ENCODE data around the gene HIP1R.
A peak's percentile ranks its signal among the peaks of the same experiment; 100 is the strongest.

HIP1R gene

GRCh38 chr12:122858171-122858570, 22.9 kb downstream of the HIP1R start:
- no peak overlapping the region for H3K4me3 ChIP-seq (ENCODE audit: low read depth, low read length)
- TF ChIP-seq MYC (IDR thresholded peaks at IDR 0.05; ENCODE audit: low read depth, low read length) = no peak
- no peak for TF ChIP-seq CTCF (IDR thresholded peaks at IDR 0.05; ENCODE audit: low read depth, low read length)
- no peak for TF ChIP-seq POLR2A (IDR thresholded peaks at IDR 0.05; ENCODE audit: extremely low read depth, insufficient read length)
- no peak for TF ChIP-seq MAX (IDR thresholded peaks at IDR 0.05; ENCODE audit: low read depth, low read length)
- no peak for DNase-seq (ENCODE audit: low read depth)

GRCh38 chr12:122858591-122859302, 23.5 kb downstream of the HIP1R start:
- H3K4me3 ChIP-seq (ENCODE audit: low read depth, low read length) = no peak overlapping the region
- no peak for TF ChIP-seq CTCF (IDR thresholded peaks at IDR 0.05; ENCODE audit: low read depth, low read length)
- TF ChIP-seq POLR2A (IDR thresholded peaks at IDR 0.05; ENCODE audit: extremely low read depth, insufficient read length) = no peak
- TF ChIP-seq MYC (IDR thresholded peaks at IDR 0.05; ENCODE audit: low read depth, low read length) = no peak
- TF ChIP-seq MAX (IDR thresholded peaks at IDR 0.05; ENCODE audit: low read depth, low read length) = no peak
- DNase-seq (ENCODE audit: low read depth) = no peak

- H3K4me3 ChIP-seq (ENCODE audit: low read depth, low read length) = no peak overlapping the region
- no peak for TF ChIP-seq MYC (IDR thresholded peaks at IDR 0.05; ENCODE audit: low read depth, low read length)
- TF ChIP-seq CTCF (IDR thresholded peaks at IDR 0.05; ENCODE audit: low read depth, low read length) = no peak
- no peak for TF ChIP-seq MAX (IDR thresholded peaks at IDR 0.05; ENCODE audit: low read depth, low read length)
- no peak for TF ChIP-seq POLR2A (IDR thresholded peaks at IDR 0.05; ENCODE audit: extremely low read depth, insufficient read length)
- no peak for DNase-seq (ENCODE audit: low read depth)
Observed at GRCh38 chr12:122859303-122860039, 24.2 kb downstream of the HIP1R start.

GRCh38 chr12:122860040-122860853, 25.0 kb downstream of the HIP1R start:
- peak; percentile 88 for DNase-seq (ENCODE audit: low read depth)
- no peak overlapping the region for H3K4me3 ChIP-seq (ENCODE audit: low read depth, low read length)
- TF ChIP-seq CTCF (IDR thresholded peaks at IDR 0.05; ENCODE audit: low read depth, low read length) = peak; percentile 99
- TF ChIP-seq POLR2A (IDR thresholded peaks at IDR 0.05; ENCODE audit: extremely low read depth, insufficient read length) = no peak
- no peak; the same call in 1 of the 2 replicates for TF ChIP-seq MYC (IDR thresholded peaks at IDR 0.05; ENCODE audit: low read depth, low read length)
- peak; percentile 46; the same call in 1 of the 2 replicates for TF ChIP-seq MAX (IDR thresholded peaks at IDR 0.05; ENCODE audit: low read depth, low read length)

- no peak for DNase-seq (ENCODE audit: low read depth)
- H3K4me3 ChIP-seq (ENCODE audit: low read depth, low read length) = no peak overlapping the region
- TF ChIP-seq MYC (IDR thresholded peaks at IDR 0.05; ENCODE audit: low read depth, low read length) (no peak), CTCF (IDR thresholded peaks at IDR 0.05; ENCODE audit: low read depth, low read length) (no peak), MAX (IDR thresholded peaks at IDR 0.05; ENCODE audit: low read depth, low read length) (no peak), POLR2A (IDR thresholded peaks at IDR 0.05; ENCODE audit: extremely low read depth, insufficient read length) (no peak)
Observed at GRCh38 chr12:122860854-122861586, 25.8 kb downstream of the HIP1R start.
